Activated CD4-positive, alpha-beta T cell treated with anti-CD3 and anti-CD28 coated beads, Interleukin-2, amount 50 U/mL, for 48 hours (primary cell): ENCODE measurements around the gene RETREG1.
"Not testable (repeated sequence)": the region's sequence is repeated elsewhere in the genome, so short reads cannot be mapped to it uniquely, and the experiment has no call there.

Experiments used
- DNase-seq, 2 experiments: peaks; one replicate each; pipeline ENCODE4 v3.0.0-alpha.2; 2020

The RETREG1 gene

GRCh38 chr5:16616536-16617273 lies at the start of gene RETREG1:
RETREG1 (minus strand) TSS chr5:16616997; CDS start chr5:16616971, 26 bp downstream.
- peak; percentile 76 to 81 for DNase-seq

- DNase-seq, result no peak
Measured at GRCh38 chr5:16666130-16666882, 49.5 kb upstream of the RETREG1 start.

- DNase-seq, result no peak
Measured at GRCh38 chr5:16665601-16666000, 48.8 kb upstream of the RETREG1 start.

- no peak for DNase-seq
Measured at GRCh38 chr5:16664368-16664767, 47.6 kb upstream of the RETREG1 start.

GRCh38 chr5:16663840-16664239 lies 47.0 kb upstream of the RETREG1 start:
- DNase-seq, result no peak

GRCh38 chr5:16661713-16662112 lies 44.9 kb upstream of the RETREG1 start:
- DNase-seq, result no peak

- DNase-seq, result no peak
Measured at GRCh38 chr5:16660982-16661381, 44.2 kb upstream of the RETREG1 start.

GRCh38 chr5:16659536-16659935 lies 42.7 kb upstream of the RETREG1 start:
- DNase-seq, result no peak

GRCh38 chr5:16656561-16657191 lies 39.9 kb upstream of the RETREG1 start:
- DNase-seq, result no peak

GRCh38 chr5:16654647-16655334 lies 38.0 kb upstream of the RETREG1 start:
- no peak for DNase-seq

GRCh38 chr5:16648739-16649138 lies 31.9 kb upstream of the RETREG1 start:
- DNase-seq, result not testable (repeated sequence)

GRCh38 chr5:16644301-16644889 lies 27.6 kb upstream of the RETREG1 start:
- no peak for DNase-seq

GRCh38 chr5:16642867-16643266 lies 26.1 kb upstream of the RETREG1 start:
- no peak for DNase-seq

- DNase-seq, result no peak
Measured at GRCh38 chr5:16639206-16639605, 22.4 kb upstream of the RETREG1 start.

- DNase-seq, result no peak
Measured at GRCh38 chr5:16628376-16628775, 11.6 kb upstream of the RETREG1 start.

GRCh38 chr5:16626696-16627264 lies 10.0 kb upstream of the RETREG1 start:
- DNase-seq, result peak in 1 of 2 experiments; percentile 23

GRCh38 chr5:16625096-16625495 lies 8.3 kb upstream of the RETREG1 start:
- no peak for DNase-seq

- no peak for DNase-seq
Measured at GRCh38 chr5:16619136-16619535, 2.3 kb upstream of the RETREG1 start.

- no peak for DNase-seq
Measured at GRCh38 chr5:16618138-16618897, 1.5 kb upstream of the RETREG1 start.

GRCh38 chr5:16617274-16617968 lies 624 bp upstream of the RETREG1 start:
- DNase-seq, result peak; percentile 49 to 61
